Measurements from ENCODE around the gene PXMP4.

GRCh38 chr20:33746325-33746998 is 26.4 kb upstream of the PXMP4 start:
- TF ChIP-seq, protein P1, sequence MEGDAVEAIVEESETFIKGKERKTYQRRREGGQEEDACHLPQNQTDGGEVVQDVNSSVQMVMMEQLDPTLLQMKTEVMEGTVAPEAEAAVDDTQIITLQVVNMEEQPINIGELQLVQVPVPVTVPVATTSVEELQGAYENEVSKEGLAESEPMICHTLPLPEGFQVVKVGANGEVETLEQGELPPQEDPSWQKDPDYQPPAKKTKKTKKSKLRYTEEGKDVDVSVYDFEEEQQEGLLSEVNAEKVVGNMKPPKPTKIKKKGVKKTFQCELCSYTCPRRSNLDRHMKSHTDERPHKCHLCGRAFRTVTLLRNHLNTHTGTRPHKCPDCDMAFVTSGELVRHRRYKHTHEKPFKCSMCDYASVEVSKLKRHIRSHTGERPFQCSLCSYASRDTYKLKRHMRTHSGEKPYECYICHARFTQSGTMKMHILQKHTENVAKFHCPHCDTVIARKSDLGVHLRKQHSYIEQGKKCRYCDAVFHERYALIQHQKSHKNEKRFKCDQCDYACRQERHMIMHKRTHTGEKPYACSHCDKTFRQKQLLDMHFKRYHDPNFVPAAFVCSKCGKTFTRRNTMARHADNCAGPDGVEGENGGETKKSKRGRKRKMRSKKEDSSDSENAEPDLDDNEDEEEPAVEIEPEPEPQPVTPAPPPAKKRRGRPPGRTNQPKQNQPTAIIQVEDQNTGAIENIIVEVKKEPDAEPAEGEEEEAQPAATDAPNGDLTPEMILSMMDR (IDR thresholded peaks at IDR 0.05): no peak
- TF ChIP-seq POLR2AphosphoS5 (IDR thresholded peaks at IDR 0.05; ENCODE audit: low read depth, low read length) (no peak), SIN3A (IDR thresholded peaks at IDR 0.05; ENCODE audit: borderline replicate concordance, insufficient read depth, low read depth, low read length) (no peak), TCF7L2 (IDR thresholded peaks at IDR 0.05; ENCODE audit: low read depth, low read length) (no peak)
- TF ChIP-seq, protein P2, sequence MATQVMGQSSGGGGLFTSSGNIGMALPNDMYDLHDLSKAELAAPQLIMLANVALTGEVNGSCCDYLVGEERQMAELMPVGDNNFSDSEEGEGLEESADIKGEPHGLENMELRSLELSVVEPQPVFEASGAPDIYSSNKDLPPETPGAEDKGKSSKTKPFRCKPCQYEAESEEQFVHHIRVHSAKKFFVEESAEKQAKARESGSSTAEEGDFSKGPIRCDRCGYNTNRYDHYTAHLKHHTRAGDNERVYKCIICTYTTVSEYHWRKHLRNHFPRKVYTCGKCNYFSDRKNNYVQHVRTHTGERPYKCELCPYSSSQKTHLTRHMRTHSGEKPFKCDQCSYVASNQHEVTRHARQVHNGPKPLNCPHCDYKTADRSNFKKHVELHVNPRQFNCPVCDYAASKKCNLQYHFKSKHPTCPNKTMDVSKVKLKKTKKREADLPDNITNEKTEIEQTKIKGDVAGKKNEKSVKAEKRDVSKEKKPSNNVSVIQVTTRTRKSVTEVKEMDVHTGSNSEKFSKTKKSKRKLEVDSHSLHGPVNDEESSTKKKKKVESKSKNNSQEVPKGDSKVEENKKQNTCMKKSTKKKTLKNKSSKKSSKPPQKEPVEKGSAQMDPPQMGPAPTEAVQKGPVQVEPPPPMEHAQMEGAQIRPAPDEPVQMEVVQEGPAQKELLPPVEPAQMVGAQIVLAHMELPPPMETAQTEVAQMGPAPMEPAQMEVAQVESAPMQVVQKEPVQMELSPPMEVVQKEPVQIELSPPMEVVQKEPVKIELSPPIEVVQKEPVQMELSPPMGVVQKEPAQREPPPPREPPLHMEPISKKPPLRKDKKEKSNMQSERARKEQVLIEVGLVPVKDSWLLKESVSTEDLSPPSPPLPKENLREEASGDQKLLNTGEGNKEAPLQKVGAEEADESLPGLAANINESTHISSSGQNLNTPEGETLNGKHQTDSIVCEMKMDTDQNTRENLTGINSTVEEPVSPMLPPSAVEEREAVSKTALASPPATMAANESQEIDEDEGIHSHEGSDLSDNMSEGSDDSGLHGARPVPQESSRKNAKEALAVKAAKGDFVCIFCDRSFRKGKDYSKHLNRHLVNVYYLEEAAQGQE (IDR thresholded peaks at IDR 0.05; ENCODE audit: insufficient read depth in 1 of 2, low read depth in 2 of 2, low read length in 1 of 2): no peak
